GM12878 (cell line): ENCODE data around the gene TBC1D10A. TPM values are rescaled to one million over a fixed set of nuclear protein-coding genes. Genes with fewer than 3 reads are reported as not detected.

Source experiments
- ATAC-seq: fragments of 200-7000 bp; cut with Tn5 transposase; 3 replicates; pipeline ENCODE4 v1.9.1; 2020; ENCODE audit warnings: mild to moderate bottlenecking, moderate library complexity
- BruUV-seq: library from RNA; stranded (reverse); fragments of 400-500 nt; replicated peaks from 2 replicates; lab custom pipeline; 2021; lab: Mats Ljungman, UMichigan
- CTCF ChIA-PET: fragments of 300-600 bp; sonication (Branson Sonifier 250); formaldehyde crosslinking; extraction: SDS; loops from one replicate; lab custom pipeline; 2021; ENCODE audit warnings: inconsistent platforms; lab: Yijun Ruan, JAX
- POLR2A ChIA-PET: fragments of 350-600 bp; formaldehyde crosslinking; extraction: SDS; loops from one replicate; lab custom pipeline; 2021; ENCODE audit warnings: inconsistent platforms; lab: Charles Lee
- RAD21 ChIA-PET: fragments of 300-600 bp; sonication (Branson Sonifier 250); formaldehyde crosslinking; loops from one replicate; lab custom pipeline; 2023; ENCODE audit warnings: antibody characterized with exemption; ENCODE audit not compliant: unreplicated experiment; lab: Charles Lee
- SMC1A ChIA-PET: fragments of 300-600 bp; sonication (Branson Sonifier 250); formaldehyde crosslinking; loops from one replicate; lab custom pipeline; 2023; ENCODE audit not compliant: unreplicated experiment, uncharacterized antibody; lab: Charles Lee
- DNase-seq: peaks from one replicate; pipeline ENCODE4 v3.0.0-alpha.2; 2011; ENCODE audit warnings: low read depth, low spot score
- FAIRE-seq: peaks from 3 replicates; lab custom pipeline; 2011; peaks lifted over from hg19 to GRCh38; lab: Jason Lieb, UNC
- H2AFZ ChIP-seq: 2 replicates; pipeline ENCODE4 v1.6.0; 2011; ENCODE audit warnings: low read depth, low read length, control low read depth; ENCODE audit not compliant: control insufficient read depth
- H3K27ac ChIP-seq: 2 replicates; pipeline ENCODE4 v1.5.1; 2011; ENCODE audit warnings: control low read depth; ENCODE audit not compliant: control insufficient read depth, insufficient read depth
- H3K27me3 ChIP-seq, 2 experiments: replicated peaks in 1 of 2; 2 replicates each; pipeline versions ENCODE4 v1.6.0 to v1.6.1; 2011; ENCODE audit warnings: low read length in 1 of 2; ENCODE audit not compliant: control insufficient read depth in 2 of 2, insufficient read depth in 2 of 2
- H3K36me3 ChIP-seq, 2 experiments: 2 replicates each; pipeline ENCODE4 v1.5.1; 2011; ENCODE audit warnings: low read length in 1 of 2; ENCODE audit not compliant: control insufficient read depth in 2 of 2, insufficient read depth in 2 of 2
- H3K4me1 ChIP-seq: 2 replicates; pipeline ENCODE4 v1.6.1; 2011; ENCODE audit warnings: mild to moderate bottlenecking, low read length, moderate library complexity, mixed read lengths; ENCODE audit not compliant: control insufficient read depth, insufficient read depth
- H3K4me2 ChIP-seq: 2 replicates; pipeline ENCODE4 v1.6.0; 2011; ENCODE audit warnings: control low read depth; ENCODE audit not compliant: control insufficient read depth, insufficient read depth
- H3K4me3 ChIP-seq: fragments of 200-600 bp; sonication (generic); 2 replicates; pipeline ENCODE4 v1.5.1; 2016
- H3K79me2 ChIP-seq: 2 replicates; pipeline ENCODE4 v1.6.0; 2011; ENCODE audit warnings: low read length; ENCODE audit not compliant: control insufficient read depth, insufficient read depth
- H3K9ac ChIP-seq: 2 replicates; pipeline ENCODE4 v1.8.0; 2011; ENCODE audit warnings: low read length, control low read depth, mixed read lengths; ENCODE audit not compliant: control insufficient read depth, insufficient read depth
- H3K9me3 ChIP-seq: replicated peaks from 3 replicates; pipeline ENCODE4 v1.5.1; 2011; ENCODE audit warnings: mild to moderate bottlenecking, low read length; ENCODE audit not compliant: control insufficient read depth, insufficient read depth
- H4K20me1 ChIP-seq: 2 replicates; pipeline ENCODE4 v1.6.0; 2011; ENCODE audit not compliant: control insufficient read depth, insufficient read depth
- ATF2 ChIP-seq: IDR thresholded peaks from 2 replicates; pipeline ENCODE4 v1.6.1; 2012; ENCODE audit warnings: low read length, inconsistent platforms
- BHLHE40 ChIP-seq, 2 experiments: fragments of 450-650 bp in 1 of 2; IDR thresholded peaks; 2 replicates each; pipeline ENCODE4 v1.6.1; 2011 to 2017; ENCODE audit warnings: low read depth in 2 of 2, borderline replicate concordance in 1 of 2, improper control_type of control experiment in 1 of 2, low read length in 1 of 2, mild to moderate bottlenecking in 1 of 2
- CBX5 ChIP-seq: sonication (generic); IDR thresholded peaks from 2 replicates; pipeline ENCODE4 v1.6.1; 2016; ENCODE audit warnings: low read depth, moderate library complexity, mild to moderate bottlenecking, inconsistent platforms
- KLF5 ChIP-seq: fragments of 450-650 bp; IDR thresholded peaks from 2 replicates; pipeline ENCODE4 v1.6.1; 2014; ENCODE audit warnings: mild to moderate bottlenecking; ENCODE audit not compliant: partially characterized antibody
- MEF2A ChIP-seq: IDR thresholded peaks from 2 replicates; pipeline ENCODE4 v1.6.1; 2011; ENCODE audit warnings: low read depth, mild to moderate bottlenecking, low read length, moderate library complexity; ENCODE audit not compliant: insufficient read depth
- MEF2B ChIP-seq: fragments of 450-650 bp; IDR thresholded peaks from 2 replicates; pipeline ENCODE4 v1.6.1; 2018; ENCODE audit warnings: mild to moderate bottlenecking, moderate library complexity; ENCODE audit not compliant: partially characterized antibody, poor library complexity, severe bottlenecking
- NR2C2 ChIP-seq: IDR thresholded peaks from 2 replicates; pipeline ENCODE4 v1.6.1; 2011; ENCODE audit warnings: borderline replicate concordance, low read depth; ENCODE audit not compliant: control insufficient read depth, insufficient read length
- NRF1 ChIP-seq: conservative IDR thresholded peaks from 2 replicates; pipeline ENCODE4 v1.6.1; 2011; ENCODE audit warnings: mild to moderate bottlenecking, low read depth, low read length, improper control_type of control experiment
- PML ChIP-seq: IDR thresholded peaks from 2 replicates; pipeline ENCODE4 v1.6.1; 2012; ENCODE audit warnings: low read length, inconsistent platforms
- SMARCA5 ChIP-seq: fragments of 450-650 bp; IDR thresholded peaks from 2 replicates; pipeline ENCODE4 v1.6.1; 2017; ENCODE audit warnings: mild to moderate bottlenecking
- SREBF1 ChIP-seq: IDR thresholded peaks from 2 replicates; pipeline ENCODE4 v1.6.1; 2012; ENCODE audit warnings: mild to moderate bottlenecking, low read length
- YBX1 ChIP-seq: fragments of 450-650 bp; IDR thresholded peaks from 2 replicates; pipeline ENCODE4 v1.6.1; 2016; ENCODE audit warnings: antibody characterized with exemption
- ZBTB40 ChIP-seq: fragments of 450-650 bp; IDR thresholded peaks from 2 replicates; pipeline ENCODE4 v1.6.1; 2016; ENCODE audit warnings: mild to moderate bottlenecking, moderate library complexity, borderline replicate concordance
- ZNF274 ChIP-seq: IDR thresholded peaks from one replicate; pipeline ENCODE4 v1.8.0; 2011; ENCODE audit not compliant: insufficient read length, insufficient read depth
- WGBS: methylation state at CpG from one replicate; pipeline ENCODE4 v1.1.6; 2016; ENCODE audit warnings: low lambda C conversion rate; ENCODE audit not compliant: insufficient replicate concordance, insufficient coverage; ENCODE audit errors: missing lambda C conversion rate; 5-methylcytosine and 5-hydroxymethylcytosine counted together
- in situ Hi-C: fragments of 300-500 bp; cut with MboI; formaldehyde crosslinking; loops from 9 replicates; pipeline ENCODE4 v1.14.3; 2018; ENCODE audit warnings: mixed read lengths
- intact Hi-C: fragments of 100-400 bp; cut with micrococcal nuclease; formaldehyde crosslinking; loops from one replicate; pipeline ENCODE4 v1.14.2; 2022; ENCODE audit not compliant: unreplicated experiment
- polyA plus RNA-seq, 11 experiments: library from polyadenylated mRNA; depleted of rRNA in 4 of 11; unstranded in 6 of 11; stranded (reverse) in 5 of 11; fragments of >200 nt; fragmentation: Nextera tagmentation in 4 of 11; fragmentation: Illumina TruSeq in 1 of 11; extraction: Ambion mirVana in 4 of 11; extraction: Trizol in 1 of 11; gene quantifications; 1 replicate in 1 of 11; 2 replicates in 10 of 11; pipeline versions ENCODE4 v1.2.1 to v1.2.3, GENCODE V29; 2011 to 2016; ENCODE audit warnings: inconsistent platforms in 2 of 11, missing spikeins in 2 of 11, low read depth in 1 of 11
- total RNA-seq, 4 experiments: library from RNA; depleted of rRNA in 3 of 4; stranded (reverse); fragments of >200 nt in 3 of 4; fragmentation: Illumina TruSeq in 1 of 4; extraction: Trizol in 1 of 4; gene quantifications; 2 replicates each; pipeline versions ENCODE4 v1.2.1 to v1.2.3, GENCODE V29; 2013 to 2021

The TBC1D10A gene
- total and polyA plus RNA-seq, 10 of the 15 experiments (the other 5 are each of a cell fraction or from before 2014, with no cell fraction given): 0.27 to 25.7 (median 15.3) TPM

GRCh38 chr22:30295576-30295975 lies 31.2 kb downstream of the TBC1D10A start:
- in situ Hi-C loops (no loop called here), intact Hi-C loops (no loop called here)
- no peak overlapping the region for H3K27ac ChIP-seq
- ChIA-PET SMC1A (interaction anchor here (0.9 to 1.2 kb wide), 2 partner anchors 8 to 32 kb away, joined by 3 to 5 read pairs; partner anchors contain the start of gene TBC1D10A), POLR2A (no interaction called here), RAD21 (interaction anchor here (1.4 kb wide), 1 partner anchor 31 kb away, joined by 4 read pairs; the partner anchor contains the start of gene TBC1D10A), CTCF (interaction anchor here (0.8 to 1.4 kb wide), 2 partner anchors 8 to 191 kb away, joined by 3 to 7 read pairs; no protein-coding TSS in a partner anchor)
- no peak overlapping the region for H3K4me2 ChIP-seq
- DNase-seq (no peak), FAIRE-seq (no peak), ATAC-seq (no peak)
- no peak overlapping the region for H2AFZ ChIP-seq
- no peaks in the 10 kb centered on the region for H3K27me3 ChIP-seq
- H3K4me1 ChIP-seq: peaks cover 8% of the 10 kb centered on the region
- H4K20me1 ChIP-seq: no peaks in the 10 kb centered on the region
- no TSS peak for BruUV-seq
- no peak overlapping the region for H3K4me3 ChIP-seq
- no peaks in the 10 kb centered on the region for H3K9me3 ChIP-seq
- TF ChIP-seq ZNF274 (no peak), ATF2 (no peak), SMARCA5 (no peak), PML (no peak), MEF2B (no peak), NRF1 (no peak), CBX5 (no peak), KLF5 (no peak), YBX1 (no peak), BHLHE40 (IDR thresholded peaks at IDR 0.05; ENCODE audit: borderline replicate concordance in 1 of 2, low read depth in 2 of 2, low read length in 1 of 2) (no peak), NR2C2 (no peak), ZBTB40 (no peak), MEF2A (no peak), SREBF1 (no peak)
- TF ChIP-seq, all 136 proteins: peak for 0
- 73% methylated on average over 7 of the region's 7 CpGs for WGBS
- Histone ChIP-seq H3K9ac (no peak overlapping the region), H3K36me3 (peaks cover 15 to 43% of the 10 kb centered on the region in 2 experiments; a peak in 3 of 4 replicates), H3K79me2 (no peaks in the 10 kb centered on the region)
